ENCODE measurements around the gene DTNB. TPM values are rescaled to one million over a fixed set of nuclear protein-coding genes. Genes with fewer than 3 reads are reported as not detected.

Gene DTNB
- total and polyA plus RNA-seq, 2 donors (not counting 3 experiments of a cell fraction or from before 2014, with no cell fraction given): 11.5 to 17.0 TPM

DNA sequence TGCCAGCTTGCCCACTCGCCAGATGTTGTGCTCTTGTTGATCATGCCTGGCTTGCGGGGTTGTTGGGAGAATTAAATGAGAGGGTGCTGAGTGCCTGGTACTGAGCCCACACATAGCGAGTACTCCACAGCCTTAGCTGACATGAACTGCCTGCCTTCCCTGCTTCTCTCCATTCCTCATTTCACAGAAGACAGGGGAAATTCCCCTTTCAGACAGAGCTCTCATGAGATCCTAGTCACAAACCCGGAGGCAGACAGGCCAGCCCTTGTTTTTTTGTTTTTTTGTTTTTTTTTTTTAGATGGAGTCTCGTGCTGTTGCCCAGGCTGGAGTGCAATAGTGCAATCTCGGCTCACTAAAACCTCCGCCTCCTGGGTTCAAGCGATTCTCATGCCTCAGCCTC, 314.5 kb downstream of the DTNB start:
- no peak for TF ChIP-seq JUN (IDR thresholded peaks at IDR 0.05; ENCODE audit: borderline replicate concordance, insufficient read depth, insufficient read length, low read depth)
- TF ChIP-seq, protein P1, sequence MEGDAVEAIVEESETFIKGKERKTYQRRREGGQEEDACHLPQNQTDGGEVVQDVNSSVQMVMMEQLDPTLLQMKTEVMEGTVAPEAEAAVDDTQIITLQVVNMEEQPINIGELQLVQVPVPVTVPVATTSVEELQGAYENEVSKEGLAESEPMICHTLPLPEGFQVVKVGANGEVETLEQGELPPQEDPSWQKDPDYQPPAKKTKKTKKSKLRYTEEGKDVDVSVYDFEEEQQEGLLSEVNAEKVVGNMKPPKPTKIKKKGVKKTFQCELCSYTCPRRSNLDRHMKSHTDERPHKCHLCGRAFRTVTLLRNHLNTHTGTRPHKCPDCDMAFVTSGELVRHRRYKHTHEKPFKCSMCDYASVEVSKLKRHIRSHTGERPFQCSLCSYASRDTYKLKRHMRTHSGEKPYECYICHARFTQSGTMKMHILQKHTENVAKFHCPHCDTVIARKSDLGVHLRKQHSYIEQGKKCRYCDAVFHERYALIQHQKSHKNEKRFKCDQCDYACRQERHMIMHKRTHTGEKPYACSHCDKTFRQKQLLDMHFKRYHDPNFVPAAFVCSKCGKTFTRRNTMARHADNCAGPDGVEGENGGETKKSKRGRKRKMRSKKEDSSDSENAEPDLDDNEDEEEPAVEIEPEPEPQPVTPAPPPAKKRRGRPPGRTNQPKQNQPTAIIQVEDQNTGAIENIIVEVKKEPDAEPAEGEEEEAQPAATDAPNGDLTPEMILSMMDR (IDR thresholded peaks at IDR 0.05; ENCODE audit: extremely low read depth in 1 of 2, insufficient read depth in 1 of 2, low read depth in 1 of 2, low read length in 2 of 2): no peak
- TF ChIP-seq, protein P2, sequence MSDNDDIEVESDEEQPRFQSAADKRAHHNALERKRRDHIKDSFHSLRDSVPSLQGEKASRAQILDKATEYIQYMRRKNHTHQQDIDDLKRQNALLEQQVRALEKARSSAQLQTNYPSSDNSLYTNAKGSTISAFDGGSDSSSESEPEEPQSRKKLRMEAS (IDR thresholded peaks at IDR 0.05; ENCODE audit: insufficient read depth, insufficient read length): no peak
- no peak for TF ChIP-seq POLR2AphosphoS5 (IDR thresholded peaks at IDR 0.05; ENCODE audit: insufficient read depth, low read depth, low read length)
- no peak for TF ChIP-seq POLR2A (IDR thresholded peaks at IDR 0.05; ENCODE audit: low read depth, low read length)
- no peak for TF ChIP-seq GATA2 (IDR thresholded peaks at IDR 0.05; ENCODE audit: insufficient read depth, insufficient read length, low read depth, low read length)
- TF ChIP-seq FOS (IDR thresholded peaks at IDR 0.05; ENCODE audit: borderline replicate concordance, insufficient read depth, low read length): no peak
- no peak for TF ChIP-seq EZH2 (IDR thresholded peaks at IDR 0.05; ENCODE audit: borderline replicate concordance, low read depth, low read length, severe bottlenecking)
- no peak for TF ChIP-seq MYC (IDR thresholded peaks at IDR 0.05; ENCODE audit: low read depth, low read length)
- H4K20me1 ChIP-seq (replicated peaks; ENCODE audit: control insufficient read depth, extremely low read depth, insufficient read depth, low read length): no peaks in the 10 kb centered on the region
- DNase-seq (ENCODE audit: low read depth, low spot score) (no peak), FAIRE-seq (no peak)
- CTCF ChIA-PET: no interaction called here
- H3K4me1 ChIP-seq (ENCODE audit: control insufficient read depth, extremely low read depth, insufficient read depth, low read length): peaks cover 4% of the 10 kb centered on the region
- H3K27ac ChIP-seq (ENCODE audit: insufficient read depth, low read depth, low read length): no peak overlapping the region
- BruUV-seq (replicated peaks): no TSS peak
- H3K79me2 ChIP-seq (ENCODE audit: control insufficient read depth, insufficient read depth, low read length): no peaks in the 10 kb centered on the region
- no peak overlapping the region for H3K4me2 ChIP-seq (ENCODE audit: insufficient read depth, low read length)
- intact Hi-C loops (cut with micrococcal nuclease) (no loop called here), dilution Hi-C loops (cut with MboI; ENCODE audit: extremely low pct_ligation_motif_present, low sequenced_read_pairs) (no loop called here)
- H3K36me3 ChIP-seq (ENCODE audit: control insufficient read depth in 2 of 2, extremely low read depth in 1 of 2, insufficient read depth in 2 of 2, low read length in 2 of 2): no peaks in the 10 kb centered on the region
- H3K9me3 ChIP-seq (replicated peaks; ENCODE audit: control insufficient read depth, insufficient read depth, low read length): no peaks in the 10 kb centered on the region
- H3K4me3 ChIP-seq (replicated peaks in 1 of 3; ENCODE audit: insufficient read depth in 1 of 3, low read depth in 1 of 3, low read length in 3 of 3): no peak overlapping the region
- H2AFZ ChIP-seq (ENCODE audit: low read depth, low read length): no peak overlapping the region
- peaks cover 0 to 2% of the 10 kb centered on the region in 2 experiments for H3K27me3 ChIP-seq (ENCODE audit: control insufficient read depth in 2 of 2, insufficient read depth in 2 of 2, low read length in 2 of 2)
- H3K9ac ChIP-seq (replicated peaks; ENCODE audit: extremely low read depth, insufficient read depth, low read length): no peak overlapping the region
- H3K9me1 ChIP-seq (replicated peaks; ENCODE audit: control insufficient read depth, extremely low read depth, insufficient read depth, low read length): no peaks in the 10 kb centered on the region
- POLR2A ChIA-PET: no interaction called here
